ENCODE measurements around the gene TMEM120B.
"Not testable (repeated sequence)": the region's sequence is repeated elsewhere in the genome, so short reads cannot be mapped to it uniquely, and the experiment has no call there.

The TMEM120B gene

GRCh38 chr12:121709478-121709961, 3.0 kb upstream of the TMEM120B start:
- no peak for DNase-seq

DNA sequence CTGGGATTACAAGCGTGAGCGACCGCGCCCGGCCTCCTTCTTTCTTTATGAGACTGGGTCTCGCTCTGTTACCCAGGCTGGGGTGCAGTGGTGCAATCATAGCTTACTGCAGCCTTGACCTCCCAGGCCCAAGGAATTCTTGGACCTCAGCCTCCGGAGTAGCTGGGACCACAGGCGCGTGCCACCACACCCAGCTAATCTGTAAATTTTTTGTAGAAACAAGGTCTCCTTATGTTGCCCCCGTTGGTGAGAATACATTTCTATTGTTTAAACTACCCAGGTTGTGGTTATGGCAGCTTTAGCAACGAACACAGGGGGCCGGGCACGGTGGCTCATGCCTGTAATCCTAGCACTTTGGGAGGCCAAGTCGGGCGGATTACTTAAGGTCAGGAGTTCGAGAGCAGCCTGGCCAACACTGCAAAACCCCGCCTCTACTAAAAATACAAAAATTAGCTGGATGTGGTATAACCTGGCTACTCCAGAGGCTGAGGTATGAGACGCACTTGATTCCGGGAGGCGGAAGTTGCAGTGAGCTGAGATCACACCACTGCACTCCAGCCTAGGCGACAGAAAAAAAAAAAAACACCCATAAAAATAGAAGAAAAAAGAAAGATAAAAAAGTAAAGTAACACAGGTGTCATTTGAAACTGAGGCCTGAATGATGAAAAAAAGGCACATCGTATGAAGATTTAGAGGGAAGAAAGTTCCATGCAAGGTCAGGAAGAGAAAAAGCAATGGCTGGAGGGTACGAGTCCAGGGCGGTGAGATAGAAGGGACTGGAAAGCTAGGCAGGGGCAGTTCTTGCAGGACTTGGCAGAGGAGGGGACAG, 977 bp upstream of the TMEM120B start:
- DNase-seq: no peak

DNA sequence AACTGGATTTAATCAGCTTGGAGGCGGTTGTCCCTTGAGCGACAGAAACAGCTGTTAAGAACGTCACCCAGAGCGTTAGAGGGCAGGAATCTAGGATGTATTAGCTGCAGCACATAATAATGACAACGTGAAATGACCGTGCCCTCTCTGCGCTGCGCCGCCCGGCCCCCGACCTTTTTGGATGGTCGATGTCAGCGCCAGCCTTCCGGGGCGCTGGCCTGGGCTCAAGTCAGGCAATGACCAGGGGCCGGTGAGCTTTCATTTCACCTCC, 427 bp upstream of the TMEM120B start:
- DNase-seq: no peak

- DNase-seq: no peak
These were observed 765 bp downstream of the TMEM120B start for GRCh38 chr12:121713257-121713777.

GRCh38 chr12:121713793-121714192, 1.2 kb downstream of the TMEM120B start:
- DNase-seq: no peak

DNA sequence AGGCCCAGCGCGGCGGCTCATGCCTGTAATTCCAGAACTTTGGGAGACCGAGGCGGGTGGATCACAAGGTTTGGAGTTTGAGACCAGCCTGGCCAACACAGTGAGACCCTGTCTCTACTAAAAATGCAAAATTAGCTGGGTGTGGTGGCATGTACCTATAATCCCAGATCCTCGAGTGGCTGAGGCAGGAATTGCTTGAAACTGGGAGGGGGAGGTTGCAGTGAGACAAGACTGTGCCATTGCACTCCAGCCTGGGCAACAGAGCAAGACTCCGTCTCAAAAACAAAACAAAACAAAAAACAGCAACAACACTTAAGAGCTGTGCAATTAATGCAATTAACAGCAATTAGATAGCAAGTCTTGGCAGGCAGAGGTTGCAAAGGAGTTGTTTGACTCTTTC, 2.5 kb downstream of the TMEM120B start:
- DNase-seq: not testable (repeated sequence)

DNA sequence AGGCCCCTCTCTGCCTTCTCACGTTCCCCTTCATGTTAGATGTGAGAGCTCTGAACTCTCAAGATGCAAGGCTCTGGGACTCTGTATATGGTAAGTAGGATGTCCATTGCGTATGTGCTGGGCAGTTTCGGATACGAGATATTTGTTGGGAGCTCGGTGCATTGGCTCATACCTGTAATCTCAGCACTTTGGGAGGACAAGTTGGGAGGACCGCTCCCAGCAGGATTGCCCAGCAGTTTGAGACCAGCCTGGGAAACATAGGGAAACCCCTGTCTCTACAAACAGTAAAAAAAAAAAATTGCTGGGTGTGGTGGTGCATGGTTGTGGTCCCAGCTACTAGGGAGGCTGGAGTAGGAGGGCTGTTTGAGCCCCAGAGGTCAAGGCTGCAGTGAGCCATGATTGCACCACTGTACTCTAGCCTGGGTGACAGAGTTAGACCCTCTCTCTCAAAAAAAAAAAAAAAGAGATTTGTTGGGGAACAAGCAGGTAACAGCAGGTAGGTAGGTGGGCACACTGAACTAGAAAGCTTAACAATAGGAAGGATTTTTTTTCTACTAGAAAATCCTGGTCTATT, 3.4 kb downstream of the TMEM120B start:
- no peak for DNase-seq

GRCh38 chr12:121717041-121717699, 4.6 kb downstream of the TMEM120B start:
- DNase-seq: no peak

- no peak for DNase-seq
These were observed 6.2 kb downstream of the TMEM120B start for GRCh38 chr12:121718653-121719239.

DNA sequence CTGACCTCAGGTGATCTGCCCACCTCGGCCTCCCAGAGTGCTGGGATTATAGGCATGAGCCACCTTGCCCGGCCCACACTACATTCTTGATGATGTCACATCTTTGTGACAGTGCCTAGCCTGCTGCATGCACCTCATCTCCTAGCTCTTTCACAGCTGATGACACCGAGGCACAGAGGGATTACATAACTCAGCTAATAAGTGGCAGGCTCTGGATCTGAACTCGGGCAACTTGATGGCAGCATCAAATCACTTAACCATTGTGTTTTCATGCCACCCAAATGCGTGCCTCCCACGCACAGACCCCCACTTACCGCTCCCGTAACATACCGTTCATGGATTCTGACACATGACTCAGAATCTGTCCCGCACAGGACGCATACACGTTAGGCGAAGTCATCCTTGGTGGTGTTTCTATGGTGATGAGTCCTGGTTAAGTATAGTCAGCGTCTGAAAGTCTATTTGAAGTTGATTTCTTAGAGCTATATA, 7.4 kb downstream of the TMEM120B start:
- no peak for DNase-seq

DNA sequence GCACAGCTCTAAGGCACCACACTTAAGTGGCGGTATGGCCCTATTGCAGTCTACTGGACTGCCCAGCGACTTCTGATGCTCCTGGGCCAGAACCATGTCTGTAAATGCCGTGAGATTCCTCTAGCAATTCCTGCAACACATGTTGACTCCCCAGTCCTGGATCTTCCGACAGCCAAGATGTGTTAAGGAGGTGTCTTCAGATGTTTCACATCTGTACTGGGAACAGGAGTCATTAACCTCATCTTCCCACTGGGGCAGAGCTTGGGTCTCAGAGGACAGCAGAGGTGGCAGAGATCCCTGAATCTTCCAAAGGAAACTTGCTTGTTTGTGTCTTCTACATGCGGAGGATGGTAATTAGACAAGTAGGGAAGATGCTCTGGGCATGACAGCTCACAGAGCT, 8.2 kb downstream of the TMEM120B start:
- DNase-seq: no peak

DNA sequence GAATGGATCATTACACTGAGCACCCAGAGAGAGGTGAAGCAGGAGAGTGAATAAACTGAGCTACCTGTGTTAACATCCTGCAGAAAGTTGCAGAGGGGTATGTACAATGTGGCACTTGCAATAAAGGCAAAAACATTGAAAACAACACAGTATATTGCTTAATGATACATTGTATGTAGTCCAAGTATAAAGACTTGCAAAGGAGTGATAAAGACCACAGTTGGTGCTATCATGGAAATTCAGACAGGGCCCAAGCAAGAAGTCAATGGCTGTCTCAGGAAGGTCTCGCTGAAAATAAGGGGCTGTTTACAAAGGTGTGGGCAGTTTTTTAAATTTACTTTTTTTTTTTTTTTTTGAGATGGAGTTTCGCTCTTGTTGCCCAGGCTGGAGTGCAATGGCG, 10.0 kb downstream of the TMEM120B start:
- DNase-seq: no peak

DNA sequence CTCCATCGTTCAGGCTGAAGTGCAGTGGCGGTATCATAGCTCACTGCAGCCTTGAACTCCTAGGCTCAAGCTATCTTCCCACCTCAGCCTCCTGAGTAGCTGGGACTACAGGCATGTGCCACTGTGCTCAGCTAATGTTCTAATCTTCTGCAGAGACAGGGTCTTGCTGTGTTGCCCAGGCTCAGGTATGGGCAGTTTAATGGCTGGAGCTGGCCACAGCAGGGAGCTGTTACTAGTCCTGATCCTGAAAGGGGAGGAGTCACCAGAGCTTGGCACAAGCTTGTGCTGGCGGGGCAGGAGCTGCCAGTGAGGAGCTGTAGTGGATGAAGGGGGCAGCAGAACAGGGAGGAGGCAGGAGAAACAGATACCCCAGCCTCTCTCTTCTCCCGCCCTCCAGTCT, 10.6 kb downstream of the TMEM120B start:
- no peak for DNase-seq

GRCh38 chr12:121724925-121725324, 12.4 kb downstream of the TMEM120B start:
- DNase-seq: no peak

- no peak for DNase-seq
These were observed 12.9 kb downstream of the TMEM120B start for GRCh38 chr12:121725423-121725822.

DNA sequence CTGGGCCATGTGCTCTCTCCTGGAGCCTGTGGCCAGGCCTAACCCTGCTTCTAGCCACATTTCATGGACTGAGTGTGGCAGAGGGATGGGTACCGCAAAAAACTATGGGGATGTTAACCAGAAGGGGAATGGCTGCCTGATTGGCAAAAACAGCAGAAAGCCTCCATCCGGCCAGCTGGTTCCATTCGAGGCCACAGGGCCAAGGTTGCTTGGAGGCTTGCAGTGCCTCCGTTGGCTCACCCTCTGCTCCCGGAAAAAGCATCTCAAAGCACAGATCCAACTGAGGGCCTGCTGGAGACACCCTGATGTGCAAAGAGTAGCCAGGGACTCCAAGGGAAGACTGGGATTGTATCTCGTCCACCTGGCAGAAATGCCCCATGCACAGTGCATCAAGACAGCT, 16.5 kb downstream of the TMEM120B start:
- no peak for DNase-seq

GRCh38 chr12:121731473-121731872, 18.9 kb downstream of the TMEM120B start:
- no peak for DNase-seq

- no peak for DNase-seq
These were observed 21.3 kb downstream of the TMEM120B start for GRCh38 chr12:121733849-121734248.

DNA sequence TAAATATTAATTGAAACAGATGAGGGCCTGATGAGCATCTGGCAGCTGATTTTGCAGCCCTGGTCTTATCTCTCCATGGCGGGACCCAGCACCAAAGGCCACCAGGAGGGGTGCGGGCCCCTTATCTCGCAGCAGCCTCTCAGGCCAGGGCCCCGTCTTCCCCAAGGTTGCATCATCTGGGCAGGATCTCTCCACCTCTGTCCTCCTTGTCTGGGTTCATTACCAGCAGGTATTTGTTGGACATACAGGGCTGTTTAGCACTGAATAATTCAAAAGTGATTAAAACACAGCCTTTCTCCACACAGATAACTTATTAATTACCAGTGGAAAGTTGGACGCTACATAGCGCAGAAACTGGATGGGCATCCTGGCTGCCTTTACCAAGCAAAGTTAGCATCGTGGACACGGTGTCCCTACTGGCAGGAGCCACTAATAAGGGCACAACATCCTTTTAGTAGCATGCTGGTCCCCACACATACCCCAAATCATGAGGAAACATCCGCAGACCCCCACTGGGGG, 25.8 kb downstream of the TMEM120B start:
- DNase-seq: no peak

GRCh38 chr12:121740847-121741246, 28.3 kb downstream of the TMEM120B start:
- no peak for DNase-seq

DNA sequence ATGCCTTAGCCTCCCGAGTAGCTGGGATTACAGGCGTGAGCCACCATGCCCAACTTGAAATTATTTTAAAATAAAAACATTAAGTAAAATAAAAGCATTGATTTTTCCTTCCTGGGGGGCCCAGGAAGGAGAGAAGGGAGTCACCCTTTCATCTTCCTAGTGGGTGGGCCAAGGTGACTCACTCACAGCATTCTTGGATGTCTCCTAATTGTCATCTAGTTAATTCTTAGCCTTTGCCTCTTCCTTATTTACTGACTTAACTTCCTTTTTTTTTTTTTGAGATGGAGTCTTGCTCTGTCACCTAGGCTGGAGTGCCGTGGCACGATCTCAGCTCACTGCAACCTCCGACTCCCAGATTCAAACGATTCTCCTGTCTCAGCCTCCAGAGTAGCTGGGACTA, 29.2 kb downstream of the TMEM120B start:
- DNase-seq: no peak

DNA sequence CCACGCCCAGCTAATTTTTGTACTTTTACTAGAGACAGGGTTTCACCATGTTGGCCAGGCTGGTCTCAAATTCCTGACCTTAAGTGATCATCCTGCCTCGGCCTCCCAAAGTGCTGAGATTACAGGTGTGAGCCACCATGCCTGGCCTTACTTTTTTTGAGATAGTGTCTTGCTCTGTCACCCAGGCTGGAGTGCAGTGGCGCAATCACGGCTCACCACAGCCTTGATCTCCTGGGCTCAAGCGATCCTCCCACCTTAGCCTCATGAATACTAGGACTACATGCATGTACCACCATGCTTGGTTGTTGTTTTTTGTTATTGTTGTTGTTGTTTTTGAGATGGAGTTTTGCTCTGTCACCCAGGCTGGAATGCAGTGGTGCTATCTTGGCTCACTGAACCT, 33.0 kb downstream of the TMEM120B start:
- DNase-seq: not testable (repeated sequence)

- DNase-seq: no peak
These were observed 35.6 kb downstream of the TMEM120B start for GRCh38 chr12:121748218-121748570.
